ENCODE measurements around the gene CDH23.

The CDH23 gene

GRCh38 chr10:71753091-71753959 lies 356.6 kb downstream of the CDH23 start:
- DNase-seq, result no peak

GRCh38 chr10:71753960-71754505 lies 357.3 kb downstream of the CDH23 start:
- DNase-seq, result no peak

- no peak for DNase-seq
Observed at GRCh38 chr10:71754562-71754961, 357.8 kb downstream of the CDH23 start.

DNA sequence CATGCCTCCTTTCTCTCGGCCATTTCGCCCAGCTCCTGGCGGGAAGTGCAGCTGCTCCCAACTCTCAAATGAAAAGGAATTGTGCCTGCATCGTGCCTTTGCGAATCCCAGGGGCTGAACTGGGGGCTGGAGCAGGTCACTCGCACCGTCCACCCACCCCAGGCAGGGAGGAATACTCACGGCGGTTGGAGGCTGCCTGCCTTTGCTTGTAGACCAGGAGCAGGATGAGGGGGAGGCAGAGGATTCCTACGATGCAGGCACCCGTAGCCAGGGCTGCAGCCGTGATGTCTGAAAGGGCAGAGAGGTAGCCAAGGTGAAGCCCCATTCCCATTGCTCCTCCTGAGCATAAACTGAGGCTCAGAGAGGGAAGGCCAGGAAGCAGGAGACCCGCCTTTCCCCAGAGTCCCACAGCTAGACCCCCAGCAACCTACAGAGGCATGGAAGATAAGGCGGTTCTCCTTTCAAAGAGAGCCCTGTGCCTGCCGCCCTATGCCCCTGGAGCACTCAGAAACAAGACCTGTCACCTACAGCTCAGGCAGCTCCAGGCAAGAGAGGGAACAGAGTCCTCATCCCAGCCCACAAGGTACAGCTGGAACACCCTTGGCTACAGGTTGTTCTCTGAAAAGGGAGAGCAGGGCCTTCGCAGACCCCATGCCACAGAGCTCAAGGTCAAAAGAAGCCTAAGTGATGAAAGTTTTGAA lies 358.6 kb downstream of the CDH23 start:
- DNase-seq, result no peak

- DNase-seq, result peak; percentile 82
Observed at GRCh38 chr10:71756311-71757191, 359.8 kb downstream of the CDH23 start.

DNA sequence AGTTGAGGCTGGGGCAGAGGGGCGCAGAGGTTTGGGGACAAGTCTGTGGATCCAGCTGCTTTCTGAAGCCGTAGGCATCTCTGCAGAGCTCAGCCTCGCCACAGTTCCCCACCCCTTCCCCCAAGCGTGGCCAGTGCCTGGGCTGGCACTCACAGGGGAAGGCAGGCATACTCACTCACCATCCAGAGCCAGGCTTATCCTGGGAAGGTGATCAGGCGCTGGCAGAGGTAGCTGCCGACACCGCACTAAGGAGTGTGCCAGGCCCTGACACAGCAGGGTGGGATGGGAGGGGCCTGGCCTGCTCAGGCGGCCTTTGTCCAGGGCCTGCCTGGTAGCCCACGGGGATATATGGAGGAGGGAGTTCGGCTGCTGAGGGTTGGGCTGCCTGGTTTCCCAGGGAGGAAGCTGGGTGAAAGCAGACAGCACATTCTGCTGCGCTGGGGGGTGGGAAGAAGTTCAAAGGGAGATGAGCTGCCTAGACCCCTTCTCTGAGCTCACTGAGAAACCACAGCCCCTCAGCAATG lies 360.7 kb downstream of the CDH23 start:
- no peak for DNase-seq

- peak; percentile 24 for DNase-seq
Observed at GRCh38 chr10:71761105-71761511, 364.4 kb downstream of the CDH23 start.

GRCh38 chr10:71761541-71762113 lies 364.9 kb downstream of the CDH23 start:
- DNase-seq, result no peak

DNA sequence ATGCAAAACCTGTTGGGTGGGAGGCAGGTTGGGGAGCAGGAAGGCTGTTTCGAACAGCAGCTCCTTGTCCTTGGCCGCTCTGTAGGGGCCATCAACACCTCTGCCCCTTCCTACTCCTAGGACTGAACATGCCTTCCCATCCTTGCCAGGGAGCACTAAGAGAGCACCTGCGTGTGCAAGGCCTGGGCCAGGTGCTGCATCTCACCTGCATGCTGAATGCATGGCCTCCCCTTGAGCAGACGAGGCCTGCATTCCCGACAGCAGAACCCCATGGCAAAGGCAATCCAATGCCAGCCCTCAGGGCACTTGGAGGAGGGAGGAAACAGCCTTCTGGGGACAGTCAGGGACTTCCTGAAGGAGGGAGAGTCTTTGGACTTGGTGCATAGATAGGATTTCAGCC lies 365.6 kb downstream of the CDH23 start:
- DNase-seq, result no peak

- DNase-seq, result no peak
Observed at GRCh38 chr10:71763352-71764127, 366.8 kb downstream of the CDH23 start.

- no peak for DNase-seq
Observed at GRCh38 chr10:71765176-71765904, 368.6 kb downstream of the CDH23 start.

DNA sequence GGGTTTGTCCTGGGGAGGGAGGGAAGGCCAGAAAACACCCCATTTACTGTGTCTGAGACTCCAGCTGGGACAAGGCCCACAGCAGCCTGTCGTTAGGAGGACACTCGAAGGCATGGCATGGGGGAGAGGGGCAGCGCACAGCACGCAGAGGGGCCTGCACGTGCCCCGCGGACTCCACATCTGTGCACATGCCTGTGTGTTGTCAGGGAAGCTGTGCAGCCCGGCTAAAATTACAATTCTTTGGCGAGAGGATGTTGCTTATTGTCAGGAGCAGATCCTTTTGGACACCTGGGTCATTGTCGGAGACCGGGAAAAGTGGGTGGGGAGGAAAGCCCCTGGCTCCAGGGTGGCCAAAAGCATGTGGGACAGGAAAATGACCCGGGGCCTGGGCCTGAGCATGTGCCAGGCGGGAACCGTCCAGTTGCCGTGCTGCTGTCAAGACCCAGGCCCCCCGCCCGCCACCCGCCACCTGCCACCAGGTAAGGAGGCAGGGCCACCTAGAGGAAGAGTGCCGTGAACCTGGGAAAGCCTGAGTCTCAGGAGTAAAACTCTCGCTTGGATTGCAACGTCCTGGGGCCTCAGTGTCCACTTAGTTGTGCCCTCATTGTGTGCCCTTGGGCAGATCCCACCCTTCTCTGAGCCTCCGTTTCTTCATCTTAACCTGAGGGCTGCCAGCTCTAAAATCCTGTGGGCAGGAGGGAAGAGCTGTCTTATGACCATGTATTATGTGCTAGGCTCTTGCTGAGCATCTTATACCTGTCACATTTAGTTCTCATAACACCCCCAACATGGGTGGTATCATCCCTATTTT lies 369.4 kb downstream of the CDH23 start:
- no peak for DNase-seq

- peak; percentile 22 for DNase-seq
Observed at GRCh38 chr10:71766717-71767419, 370.1 kb downstream of the CDH23 start.

- DNase-seq, result no peak
Observed at GRCh38 chr10:71767420-71768035, 370.8 kb downstream of the CDH23 start.

DNA sequence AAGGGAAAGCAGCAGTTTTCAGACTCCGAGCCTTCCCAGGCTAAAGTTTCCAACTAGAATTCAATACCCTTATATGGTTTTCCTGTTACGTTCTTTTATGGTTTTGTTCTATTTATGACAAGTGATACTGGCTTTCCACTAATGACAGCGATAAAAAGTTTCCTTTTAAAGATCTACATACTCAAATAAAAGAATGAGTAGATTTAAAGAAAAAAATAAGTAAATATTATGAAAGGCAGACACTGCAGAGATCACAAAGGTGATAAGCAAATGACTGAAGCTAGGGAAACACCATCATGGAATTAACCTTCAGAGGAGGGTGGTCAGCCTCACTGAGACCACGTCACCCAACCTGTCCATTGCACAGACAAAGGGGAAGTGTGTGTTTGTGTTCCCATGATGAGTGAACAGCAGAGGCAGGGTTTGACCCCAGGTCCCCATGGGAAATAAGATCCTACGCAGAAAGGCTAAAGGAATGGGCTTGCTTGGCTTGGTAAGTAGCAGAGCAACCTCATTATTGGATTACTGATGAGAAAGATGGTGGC lies 372.6 kb downstream of the CDH23 start:
- DNase-seq, result peak; percentile 46

DNA sequence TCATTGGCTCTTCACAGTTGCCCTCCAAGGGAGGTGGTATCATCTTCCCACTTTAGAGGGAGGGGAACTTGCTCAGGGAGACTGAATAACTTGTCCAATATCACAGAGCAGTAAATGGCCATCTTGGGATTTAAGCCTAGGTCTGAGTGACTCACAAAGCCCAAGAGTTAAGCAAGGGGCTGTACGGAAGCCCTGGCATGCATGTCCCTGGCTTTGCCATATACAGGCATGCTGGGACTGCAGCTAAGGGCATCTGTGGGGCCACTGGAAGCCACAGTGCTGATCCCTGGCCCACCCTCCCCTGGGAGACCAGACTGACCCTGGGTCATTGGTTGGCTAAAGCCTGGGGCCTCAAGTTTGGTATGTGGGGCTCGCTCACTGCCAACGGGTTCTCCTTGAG lies 373.5 kb downstream of the CDH23 start:
- DNase-seq, result no peak

GRCh38 chr10:71770789-71771188 lies 374.1 kb downstream of the CDH23 start:
- no peak for DNase-seq

DNA sequence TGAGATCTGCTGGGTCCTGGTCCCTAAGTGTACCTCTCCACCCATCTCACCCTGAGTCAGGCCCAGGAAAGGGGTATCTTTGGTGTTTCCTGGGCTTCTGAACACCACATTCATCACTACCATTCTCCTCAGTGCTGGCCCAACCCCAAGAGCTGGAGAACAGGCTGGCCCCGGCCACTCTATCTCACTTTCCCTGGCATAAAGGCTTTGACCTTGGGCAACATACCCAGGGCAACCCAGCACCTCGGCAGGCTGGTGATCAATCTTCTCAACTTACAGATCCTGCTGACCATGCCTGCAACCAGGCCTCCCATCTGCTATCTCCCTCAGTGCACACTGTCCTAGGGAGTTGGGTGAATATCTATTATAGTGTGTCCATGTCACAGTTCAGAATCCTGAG lies 374.5 kb downstream of the CDH23 start:
- DNase-seq, result no peak
